Esophagus squamous epithelium (tissue), 5 donors: ENCODE results near the gene PUM1. TPM values are rescaled to one million over a fixed set of nuclear protein-coding genes. Genes with fewer than 3 reads are reported as not detected.
"Not testable (repeated sequence)": the region's sequence is repeated elsewhere in the genome, so short reads cannot be mapped to it uniquely, and the experiment has no call there.

Source experiments
- DNase-seq: peaks from one replicate; lab custom pipeline; 2025; lab: John Stamatoyannopoulos, UW
- H3K27ac ChIP-seq, 4 donors: fragments of 200-600 bp; sonication (generic); one replicate each; pipeline ENCODE4 v1.5.1; 2016 to 2019; ENCODE audit warnings: mild to moderate bottlenecking in 1 of 4
- H3K27me3 ChIP-seq, 4 donors: fragments of 200-600 bp; sonication (generic); 1 replicate in 3 of 4; 2 replicates in 1 of 4; pipeline versions ENCODE4 v1.5.1 to v1.6.0; 2017 to 2021; ENCODE audit warnings: antibody characterized with exemption in 1 of 4
- H3K36me3 ChIP-seq, 3 donors: fragments of 200-600 bp; sonication (generic); one replicate each; pipeline ENCODE4 v1.5.1; 2016 to 2019
- H3K4me1 ChIP-seq, 3 donors: fragments of 200-600 bp; sonication (generic); one replicate each; pipeline ENCODE4 v1.5.1; 2017 to 2019
- H3K4me3 ChIP-seq, 4 donors: fragments of 200-600 bp; sonication (generic); 1 replicate in 3 of 4; 2 replicates in 1 of 4; pipeline ENCODE4 v1.5.1; 2016 to 2019; ENCODE audit warnings: mild to moderate bottlenecking in 2 of 4, moderate library complexity in 1 of 4
- H3K9me3 ChIP-seq, 3 donors: fragments of 200-600 bp; sonication (generic); one replicate each; pipeline ENCODE4 v1.5.1; 2016 to 2019
- CTCF ChIP-seq, 6 experiments: fragments of 450-650 bp in 4 of 6; fragments of 200-600 bp in 2 of 6; sonication (generic) in 2 of 6; IDR thresholded peaks; one replicate each; pipeline ENCODE4 v1.5.1; 2016 to 2019; ENCODE audit warnings: antibody characterized with exemption in 6 of 6, mild to moderate bottlenecking in 4 of 6, moderate library complexity in 4 of 6
- POLR2A ChIP-seq, 4 donors: fragments of 450-650 bp; IDR thresholded peaks; one replicate each; pipeline ENCODE4 v1.6.1; 2017; ENCODE audit warnings: antibody characterized with exemption in 4 of 4, mild to moderate bottlenecking in 4 of 4, moderate library complexity in 3 of 4
- WGBS, 2 donors: methylation state at CpG; one replicate each; pipeline ENCODE4 v1.1.5; 2018; 5-methylcytosine and 5-hydroxymethylcytosine counted together
- intact Hi-C: fragments of 100-400 bp; cut with DNase I; formaldehyde crosslinking; loops from one replicate; pipeline ENCODE4 v1.15.0; 2022
- total RNA-seq, 4 donors: library from RNA; depleted of rRNA; stranded (reverse); fragments of >200 nt; gene quantifications; one replicate each; pipeline ENCODE4 v1.1.0, GENCODE V29; 2016
- donor health status: DM: yes; HTN: yes; CAD: no.

The PUM1 gene
- total RNA-seq, 4 donors from 2014 or later, result 41.6 to 88.1 (median 53.9) TPM

- H3K4me1 ChIP-seq, result no peaks in the 10 kb centered on the region
- no peaks in the 10 kb centered on the region for H3K27me3 ChIP-seq
- TF ChIP-seq CTCF (IDR thresholded peaks at IDR 0.05) (no peak), POLR2A (IDR thresholded peaks at IDR 0.05) (no peak)
- WGBS, 2 donors, result 37 to 50% methylated on average over 1 of the region's 1 CpG
- no peaks in the 10 kb centered on the region for H3K9me3 ChIP-seq
- DNase-seq, result no peak
- intact Hi-C loops, result no loop called here
- H3K4me3 ChIP-seq, result no peak overlapping the region
- peaks cover 10 to 99% (median 26%) of the 10 kb centered on the region in 3 donors for H3K36me3 ChIP-seq
- H3K27ac ChIP-seq, result peak overlapping the region in 1 of 4 donors; percentile 26
Measured at GRCh38 chr1:30955448-30956015, 110.0 kb downstream of the PUM1 start.

- Histone ChIP-seq H3K4me1 (no peaks in the 10 kb centered on the region), H3K9me3 (no peaks in the 10 kb centered on the region), H3K27me3 (no peaks in the 10 kb centered on the region), H3K36me3 (peaks cover 10 to 95% (median 26%) of the 10 kb centered on the region in 3 donors), H3K4me3 (no peak overlapping the region), H3K27ac (no peak overlapping the region)
- 87 to 91% methylated on average over 11 of the region's 11 CpGs for WGBS, 2 donors
- intact Hi-C loops, result no loop called here
- TF ChIP-seq POLR2A (IDR thresholded peaks at IDR 0.05) (no peak), CTCF (IDR thresholded peaks at IDR 0.05) (no peak)
- no peak for DNase-seq
Measured at GRCh38 chr1:30953685-30954084, 111.8 kb downstream of the PUM1 start.

- H3K4me1 ChIP-seq, result no peaks in the 10 kb centered on the region
- TF ChIP-seq CTCF (IDR thresholded peaks at IDR 0.05) (no peak), POLR2A (IDR thresholded peaks at IDR 0.05) (no peak)
- no peak overlapping the region for H3K27ac ChIP-seq
- no peaks in the 10 kb centered on the region for H3K9me3 ChIP-seq
- WGBS, 2 donors, result 78 to 84% methylated on average over 5 of the region's 5 CpGs
- intact Hi-C loops, result no loop called here
- no peak overlapping the region for H3K4me3 ChIP-seq
- H3K27me3 ChIP-seq, result no peaks in the 10 kb centered on the region
- H3K36me3 ChIP-seq, result peaks cover 16 to 95% (median 26%) of the 10 kb centered on the region in 3 donors
- DNase-seq, result no peak
Measured at GRCh38 chr1:30952098-30952497, 113.4 kb downstream of the PUM1 start.

- WGBS, 2 donors, result 94 to 95% methylated on average over 1 to 5 of the region's 5 CpGs
- intact Hi-C loops, result no loop called here
- TF ChIP-seq CTCF (IDR thresholded peaks at IDR 0.05) (no peak), POLR2A (IDR thresholded peaks at IDR 0.05) (no peak)
- H3K36me3 ChIP-seq, result peaks cover 14 to 96% (median 26%) of the 10 kb centered on the region in 3 donors
- no peak for DNase-seq
- H3K27ac ChIP-seq, result no peak overlapping the region
- H3K4me3 ChIP-seq, result no peak overlapping the region
- no peaks in the 10 kb centered on the region for H3K4me1 ChIP-seq
- no peaks in the 10 kb centered on the region for H3K9me3 ChIP-seq
- H3K27me3 ChIP-seq, result no peaks in the 10 kb centered on the region
Measured at GRCh38 chr1:30950700-30951099, 114.8 kb downstream of the PUM1 start.

- peaks cover 12 to 96% (median 29%) of the 10 kb centered on the region in 3 donors for H3K36me3 ChIP-seq
- no peaks in the 10 kb centered on the region for H3K9me3 ChIP-seq
- H3K27ac ChIP-seq, result no peak overlapping the region
- no peaks in the 10 kb centered on the region for H3K27me3 ChIP-seq
- intact Hi-C loops, result no loop called here
- WGBS, 2 donors, result 80 to 83% methylated on average over 5 of the region's 5 CpGs
- DNase-seq, result no peak
- no peak overlapping the region for H3K4me3 ChIP-seq
- no peak for TF ChIP-seq CTCF (IDR thresholded peaks at IDR 0.05)
- H3K4me1 ChIP-seq, result no peaks in the 10 kb centered on the region
Measured at GRCh38 chr1:30950053-30950452, 115.5 kb downstream of the PUM1 start.

- peaks cover 16 to 96% (median 29%) of the 10 kb centered on the region in 3 donors for H3K36me3 ChIP-seq
- H3K27me3 ChIP-seq, DNase-seq, intact Hi-C loops, H3K27ac ChIP-seq, H3K4me1 ChIP-seq, H3K9me3 ChIP-seq, H3K4me3 ChIP-seq: not testable (repeated sequence)
- WGBS, 2 donors, result 100% methylated on average over 1 of the region's 1 CpG; no CpG with 5 or more reads in 1 of the 2 donors
Measured at GRCh38 chr1:30949487-30949838, 116.1 kb downstream of the PUM1 start.

- DNase-seq, H3K27me3 ChIP-seq, H3K4me1 ChIP-seq, H3K4me3 ChIP-seq, H3K27ac ChIP-seq, intact Hi-C loops, H3K9me3 ChIP-seq: not testable (repeated sequence)
- H3K36me3 ChIP-seq, result peaks cover 15 to 96% (median 25%) of the 10 kb centered on the region in 3 donors
- WGBS, 2 donors, result 80 to 93% methylated on average over 1 of the region's 5 CpGs
Measured at GRCh38 chr1:30948813-30949486, 116.6 kb downstream of the PUM1 start.
